ENCODE data around the gene SHMT2. TPM values are rescaled to one million over a fixed set of nuclear protein-coding genes. Genes with fewer than 3 reads are reported as not detected.
A peak's percentile ranks its signal among the peaks of the same experiment; 100 is the strongest.

Gene SHMT2
- total RNA-seq, 4 donors from 2014 or later = 12.4 to 128 (median 35.3) TPM

- no peaks in the 10 kb centered on the region for H3K36me3 ChIP-seq
- peaks cover 36 to 37% of the 10 kb centered on the region in 2 donors for H3K27me3 ChIP-seq
- no peak for DNase-seq
- H3K9me3 ChIP-seq = no peaks in the 10 kb centered on the region
- TF ChIP-seq, protein P1, sequence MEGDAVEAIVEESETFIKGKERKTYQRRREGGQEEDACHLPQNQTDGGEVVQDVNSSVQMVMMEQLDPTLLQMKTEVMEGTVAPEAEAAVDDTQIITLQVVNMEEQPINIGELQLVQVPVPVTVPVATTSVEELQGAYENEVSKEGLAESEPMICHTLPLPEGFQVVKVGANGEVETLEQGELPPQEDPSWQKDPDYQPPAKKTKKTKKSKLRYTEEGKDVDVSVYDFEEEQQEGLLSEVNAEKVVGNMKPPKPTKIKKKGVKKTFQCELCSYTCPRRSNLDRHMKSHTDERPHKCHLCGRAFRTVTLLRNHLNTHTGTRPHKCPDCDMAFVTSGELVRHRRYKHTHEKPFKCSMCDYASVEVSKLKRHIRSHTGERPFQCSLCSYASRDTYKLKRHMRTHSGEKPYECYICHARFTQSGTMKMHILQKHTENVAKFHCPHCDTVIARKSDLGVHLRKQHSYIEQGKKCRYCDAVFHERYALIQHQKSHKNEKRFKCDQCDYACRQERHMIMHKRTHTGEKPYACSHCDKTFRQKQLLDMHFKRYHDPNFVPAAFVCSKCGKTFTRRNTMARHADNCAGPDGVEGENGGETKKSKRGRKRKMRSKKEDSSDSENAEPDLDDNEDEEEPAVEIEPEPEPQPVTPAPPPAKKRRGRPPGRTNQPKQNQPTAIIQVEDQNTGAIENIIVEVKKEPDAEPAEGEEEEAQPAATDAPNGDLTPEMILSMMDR (IDR thresholded peaks at IDR 0.05) = peak; percentile 23 to 56 (median 33)
- TF ChIP-seq POLR2A (IDR thresholded peaks at IDR 0.05) = no peak
- H3K4me1 ChIP-seq = peaks cover 0 to 27% of the 10 kb centered on the region in 2 donors
- no peak overlapping the region for H3K27ac ChIP-seq
- intact Hi-C loops (cut with DNase I; ENCODE audit: low total_unique reads) = no loop called here
- H3K4me3 ChIP-seq = peak overlapping the region in 1 of 2 donors; percentile 7
Measured at GRCh38 chr12:57242691-57243454, 13.4 kb downstream of the SHMT2 start.

DNA sequence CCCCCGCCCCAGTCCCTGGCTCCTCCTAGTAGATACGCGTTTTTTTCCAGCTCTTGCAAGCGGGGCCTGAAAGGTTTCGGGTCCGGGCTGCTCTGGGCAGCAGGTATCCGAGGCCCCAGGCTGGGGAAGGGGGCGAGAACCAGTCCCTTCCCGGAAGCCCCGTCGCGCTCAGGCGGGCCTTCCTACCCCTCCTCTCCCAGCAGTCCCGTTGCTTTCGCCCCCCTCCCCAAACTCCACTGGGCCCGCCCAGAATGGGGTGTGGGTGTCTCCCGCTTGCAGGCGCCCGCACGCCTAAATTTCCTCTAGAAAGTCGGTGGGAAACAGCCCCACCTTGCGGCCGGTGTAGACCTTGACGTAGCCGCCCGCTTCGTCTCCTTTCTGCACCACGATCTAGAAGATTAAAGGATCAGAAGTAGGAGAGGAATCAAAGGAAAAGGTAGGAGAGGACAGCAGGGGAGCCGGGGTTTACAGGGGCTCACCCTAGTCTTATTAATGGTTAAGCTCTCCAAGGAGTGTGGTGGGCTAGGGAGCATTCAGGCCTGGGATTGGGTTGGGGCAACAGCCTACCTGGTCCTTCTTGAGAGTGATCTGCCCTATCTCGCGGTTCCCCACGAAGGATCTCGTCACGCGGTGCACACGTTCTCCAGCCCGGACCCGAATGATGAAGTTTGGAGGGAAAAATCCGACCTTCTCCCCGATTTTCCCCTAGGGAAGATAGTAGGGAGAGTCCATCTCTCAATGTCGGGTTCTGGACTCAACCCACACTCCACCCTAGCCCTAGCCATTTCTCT is 14.2 kb downstream of the SHMT2 start:
- TF ChIP-seq POLR2A (IDR thresholded peaks at IDR 0.05) = no peak
- TF ChIP-seq, protein P1 (IDR thresholded peaks at IDR 0.05) = peak; percentile 50 to 72 (median 68)
- peak overlapping the region in 1 of 2 donors; percentile 7 for H3K4me3 ChIP-seq
- peak; percentile 65 to 68 for DNase-seq
- peaks cover 0 to 27% of the 10 kb centered on the region in 2 donors for H3K4me1 ChIP-seq
- intact Hi-C loops (cut with DNase I; ENCODE audit: low total_unique reads) = no loop called here
- no peak overlapping the region for H3K27ac ChIP-seq
- no peaks in the 10 kb centered on the region for H3K36me3 ChIP-seq
- H3K9me3 ChIP-seq = no peaks in the 10 kb centered on the region
- H3K27me3 ChIP-seq = peaks cover 36 to 37% of the 10 kb centered on the region in 2 donors

DNA sequence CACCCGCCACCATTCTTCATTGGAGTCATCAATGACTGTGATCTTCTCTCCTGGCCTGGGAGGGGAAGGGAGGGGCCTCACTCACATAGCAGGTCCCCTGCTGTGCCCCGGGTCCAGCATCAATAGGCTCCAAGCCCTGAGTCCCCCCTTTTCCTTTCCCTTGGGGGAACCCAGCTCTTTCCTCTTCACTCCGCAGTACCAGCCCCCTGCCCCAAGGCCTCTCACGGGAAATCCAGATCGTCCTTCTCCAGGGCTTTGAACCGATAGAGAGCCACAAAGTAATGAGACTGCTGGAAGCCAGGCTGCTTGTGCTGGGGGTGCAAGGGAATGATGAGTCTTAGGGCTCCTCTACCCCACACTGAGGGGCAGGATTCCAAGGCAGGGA is 14.8 kb downstream of the SHMT2 start:
- DNase-seq = no peak
- Histone ChIP-seq H3K36me3 (no peaks in the 10 kb centered on the region), H3K27me3 (peaks cover 36 to 37% of the 10 kb centered on the region in 2 donors), H3K4me3 (no peak overlapping the region), H3K27ac (no peak overlapping the region), H3K9me3 (no peaks in the 10 kb centered on the region), H3K4me1 (peaks cover 0 to 25% of the 10 kb centered on the region in 2 donors)
- TF ChIP-seq POLR2A (IDR thresholded peaks at IDR 0.05) = no peak
- TF ChIP-seq, protein P1 (IDR thresholded peaks at IDR 0.05) = no peak
- intact Hi-C loops (cut with DNase I; ENCODE audit: low total_unique reads) = no loop called here

DNA sequence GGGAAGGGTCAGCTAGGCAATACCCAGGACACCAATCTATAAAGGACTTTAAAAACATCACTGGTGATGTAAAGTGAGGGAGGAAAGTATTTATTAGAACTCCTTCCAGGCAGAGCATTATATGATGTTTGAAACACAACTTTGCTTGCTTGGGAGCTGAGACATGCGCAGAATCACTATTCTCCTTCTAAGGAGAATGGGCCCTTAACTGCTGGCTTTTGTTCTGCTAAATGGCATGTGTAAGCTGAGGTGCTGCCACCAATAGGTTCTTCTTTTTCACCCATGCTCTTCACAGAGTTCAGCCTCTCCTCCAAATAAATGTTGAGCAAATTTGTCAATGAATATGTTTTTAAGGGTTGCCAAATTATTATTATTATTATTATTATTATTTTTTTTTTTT is 17.5 kb downstream of the SHMT2 start:
- intact Hi-C loops (cut with DNase I; ENCODE audit: low total_unique reads) = no loop called here
- H3K36me3 ChIP-seq = no peaks in the 10 kb centered on the region
- peaks cover 14 to 16% of the 10 kb centered on the region in 2 donors for H3K27me3 ChIP-seq
- TF ChIP-seq POLR2A (IDR thresholded peaks at IDR 0.05) = no peak
- TF ChIP-seq, protein P1 (IDR thresholded peaks at IDR 0.05) = no peak
- DNase-seq = no peak
- H3K9me3 ChIP-seq = no peaks in the 10 kb centered on the region
- H3K27ac ChIP-seq = no peak overlapping the region
- peaks cover 0 to 12% of the 10 kb centered on the region in 2 donors for H3K4me1 ChIP-seq
- no peak overlapping the region for H3K4me3 ChIP-seq

Data from uterus (tissue), 4 donors.